K562 (cell line): ENCODE results near the gene B3GLCT. TPM values are rescaled to one million over a fixed set of nuclear protein-coding genes. Genes with fewer than 3 reads are reported as not detected.

Source experiments
- ATAC-seq: fragments of 200-7000 bp; cut with Tn5 transposase; 3 replicates; pipeline ENCODE4 v1.9.1; 2020; ENCODE audit warnings: moderate library complexity
- BruUV-seq: library from RNA; stranded (reverse); fragments of 400-500 nt; replicated peaks from 2 replicates; lab custom pipeline; 2021; lab: Mats Ljungman, UMichigan
- CTCF ChIA-PET: fragments of 300-600 bp; formaldehyde crosslinking; extraction: SDS; loops from one replicate; lab custom pipeline; 2021; ENCODE audit warnings: low intra/inter-chr PET ratio; lab: Yijun Ruan, JAX
- POLR2A ChIA-PET: fragments of 300-600, 350-650 bp; sonication (Branson Sonifier 250); formaldehyde crosslinking; extraction: SDS; loops from one replicate; lab custom pipeline; 2021; ENCODE audit warnings: antibody characterized with exemption, inconsistent platforms; lab: Yijun Ruan, JAX
- DNase-seq, 4 experiments: peaks; one replicate each; pipeline versions ENCODE4 v3.0.0 to v3.0.0-alpha.2; 2011 to 2018; ENCODE audit warnings: low spot score in 3 of 4, mixed read lengths in 3 of 4; ENCODE audit errors: extremely low read depth in 1 of 4
- FAIRE-seq: peaks from 2 replicates; lab custom pipeline; 2011; peaks lifted over from hg19 to GRCh38; lab: Jason Lieb, UNC
- H2AFZ ChIP-seq: 2 replicates; pipeline ENCODE4 v1.6.0; 2011; ENCODE audit warnings: low read depth, low read length, control low read depth, inconsistent platforms
- H3K27ac ChIP-seq: fragments of 200-600 bp; 3 replicates; pipeline ENCODE4 v1.8.0; 2011; ENCODE audit warnings: low read depth, mild to moderate bottlenecking, control low read depth, inconsistent platforms, low read length, moderate library complexity, mixed read lengths; ENCODE audit errors: extremely low read depth
- H3K27me3 ChIP-seq, 2 experiments: fragments of 300-600 bp in 1 of 2; 2 replicates in 1 of 2; 3 replicates in 1 of 2; pipeline versions ENCODE4 v1.6.0 to v1.8.0; 2011; ENCODE audit warnings: inconsistent platforms in 2 of 2, low read length in 2 of 2, mild to moderate bottlenecking in 1 of 2, mixed read lengths in 1 of 2, moderate library complexity in 1 of 2; ENCODE audit not compliant: control insufficient read depth in 2 of 2, insufficient read depth in 2 of 2
- H3K36me3 ChIP-seq: fragments of 300-600 bp; 3 replicates; pipeline ENCODE4 v1.8.0; 2011; ENCODE audit warnings: mild to moderate bottlenecking, low read length, inconsistent platforms; ENCODE audit not compliant: control insufficient read depth, insufficient read depth
- H3K4me1 ChIP-seq, 2 experiments: fragments of 200-600 bp in 1 of 2; replicated peaks in 1 of 2; 2 replicates in 1 of 2; 3 replicates in 1 of 2; pipeline versions ENCODE4 v1.5.1 to v1.8.0; 2011; ENCODE audit warnings: inconsistent platforms in 2 of 2, low read length in 2 of 2, mild to moderate bottlenecking in 1 of 2, mixed read lengths in 1 of 2, moderate library complexity in 1 of 2; ENCODE audit not compliant: control insufficient read depth in 2 of 2, insufficient read depth in 2 of 2
- H3K4me2 ChIP-seq: 2 replicates; pipeline ENCODE4 v1.6.1; 2011; ENCODE audit warnings: low read length, control low read depth, inconsistent platforms, mixed read lengths; ENCODE audit not compliant: insufficient read depth
- H3K4me3 ChIP-seq: fragments of 200-600 bp; sonication (generic), shearing (Covaris generic); 2 replicates; pipeline ENCODE4 v1.5.1; 2016; ENCODE audit warnings: control low read depth, inconsistent platforms
- H3K79me2 ChIP-seq: fragments of 200-600 bp; 3 replicates; pipeline ENCODE4 v1.8.0; 2011; ENCODE audit warnings: low read length, inconsistent platforms; ENCODE audit not compliant: control insufficient read depth, insufficient read depth
- H3K9ac ChIP-seq, 2 experiments: 2 replicates each; pipeline versions ENCODE4 v1.6.0 to v1.6.1; 2011; ENCODE audit warnings: low read depth in 2 of 2, low read length in 2 of 2, control low read depth in 1 of 2, inconsistent platforms in 1 of 2, mild to moderate bottlenecking in 1 of 2, mixed read lengths in 1 of 2; ENCODE audit not compliant: insufficient read depth in 1 of 2
- H3K9me1 ChIP-seq: one replicate; pipeline ENCODE4 v1.6.0; 2011; ENCODE audit warnings: inconsistent platforms, mild to moderate bottlenecking, low read length, moderate library complexity; ENCODE audit not compliant: control insufficient read depth, insufficient read depth
- H3K9me3 ChIP-seq: replicated peaks from 2 replicates; pipeline ENCODE4 v1.5.1; 2011; ENCODE audit warnings: low read depth, low read length, inconsistent platforms; ENCODE audit not compliant: control insufficient read depth, insufficient read depth
- H4K20me1 ChIP-seq: replicated peaks from 2 replicates; pipeline ENCODE4 v1.6.1; 2011; ENCODE audit warnings: low read length, inconsistent platforms, mixed read lengths; ENCODE audit not compliant: control insufficient read depth, insufficient read depth
- JUN ChIP-seq, 2 experiments: sonication (generic) in 1 of 2; formaldehyde crosslinking in 1 of 2; IDR thresholded peaks; 2 replicates each; pipeline versions ENCODE4 v1.6.1 to v1.8.0; 2012 to 2022; ENCODE audit warnings: borderline replicate concordance in 2 of 2, mild to moderate bottlenecking in 2 of 2, improper control_type of control experiment in 1 of 2, low read depth in 1 of 2, low read length in 1 of 2, missing genetic modification reagents in 1 of 2
- KAT8 ChIP-seq: fragments of 450-650 bp; IDR thresholded peaks from 2 replicates; pipeline ENCODE4 v1.6.1; 2016; ENCODE audit warnings: low read depth, mild to moderate bottlenecking
- MAFK ChIP-seq: IDR thresholded peaks from 2 replicates; pipeline ENCODE4 v1.6.1; 2011; ENCODE audit warnings: low read length, improper control_type of control experiment
- MCM3 ChIP-seq: fragments of 450-650 bp; IDR thresholded peaks from 2 replicates; pipeline ENCODE4 v1.6.1; 2016
- NRF1 ChIP-seq, 2 experiments: fragments of 450-650 bp; IDR thresholded peaks in 1 of 2; conservative IDR thresholded peaks in 1 of 2; 2 replicates each; pipeline ENCODE4 v1.6.1; 2014; ENCODE audit warnings: mild to moderate bottlenecking in 2 of 2
- THRAP3 ChIP-seq: fragments of 450-650 bp; IDR thresholded peaks from 2 replicates; pipeline ENCODE4 v1.6.1; 2016; ENCODE audit warnings: mild to moderate bottlenecking, inconsistent platforms, borderline replicate concordance
- ZNF224 ChIP-seq: sonication (generic); formaldehyde crosslinking; IDR thresholded peaks from 2 replicates; pipeline ENCODE4 v1.8.0; 2022; ENCODE audit warnings: mild to moderate bottlenecking, missing genetic modification reagents
- ZNF23 ChIP-seq: fragments of 250-450 bp; sonication (Bioruptor Pico); IDR thresholded peaks from 2 replicates; pipeline ENCODE4 v1.4.0; 2020; ENCODE audit warnings: mild to moderate bottlenecking
- ZNF780A ChIP-seq: fragments of 250-450 bp; sonication (Bioruptor Pico); IDR thresholded peaks from 2 replicates; pipeline ENCODE4 v1.5.0; 2021; ENCODE audit warnings: mild to moderate bottlenecking
- WGBS: fragments of 100-300 bp; shearing (Covaris generic); methylation state at CpG from one replicate; pipeline ENCODE4 v1.1.6; 2016; ENCODE audit warnings: low coverage, mixed read lengths; ENCODE audit not compliant: insufficient coverage; ENCODE audit errors: missing lambda C conversion rate; 5-methylcytosine and 5-hydroxymethylcytosine counted together
- in situ Hi-C: fragments of 300-500 bp; cut with MboI; formaldehyde crosslinking; loops from 4 replicates; pipeline ENCODE4 v1.15.0; 2018; ENCODE audit warnings: inconsistent platforms, mixed read lengths
- intact Hi-C: fragments of 100-400 bp; cut with micrococcal nuclease; formaldehyde crosslinking; loops from 2 replicates; pipeline ENCODE4 v1.14.2; 2022
- polyA plus RNA-seq, 8 experiments: library from polyadenylated mRNA; depleted of rRNA in 4 of 8; stranded (reverse) in 5 of 8; unstranded in 3 of 8; fragments of >200 nt; fragmentation: Nextera tagmentation in 2 of 8; fragmentation: Illumina TruSeq in 1 of 8; extraction: Ambion mirVana in 2 of 8; extraction: Trizol in 1 of 8; gene quantifications; 2 replicates each; pipeline versions ENCODE4 v1.2.1 to v1.2.3, GENCODE V29; 2011 to 2014; ENCODE audit warnings: inconsistent platforms in 1 of 8, missing spikeins in 1 of 8
- total RNA-seq, 7 experiments: library from RNA; depleted of rRNA in 6 of 7; stranded (reverse); fragments of >200 nt in 6 of 7; fragmentation: Illumina TruSeq in 2 of 7; extraction: Trizol in 2 of 7; gene quantifications; 2 replicates each; pipeline versions ENCODE4 v1.2.1 to v1.2.3, GENCODE V29; 2011 to 2021; ENCODE audit warnings: low replicate concordance in 1 of 7
- TF ChIP-seq, protein P1 (sequence below): fragments of 450-650 bp; formaldehyde crosslinking; IDR thresholded peaks from 2 replicates; pipeline ENCODE4 v1.4.0; 2022; ENCODE audit warnings: missing genetic modification characterization

B3GLCT gene
- total and polyA plus RNA-seq, 9 of the 15 experiments (the other 6 are each of a cell fraction or from before 2014, with no cell fraction given): 1.1 to 5.1 (median 2.9) TPM

GRCh38 chr13:31330236-31330635 is 130.5 kb downstream of the B3GLCT start (continued):
- no peak for TF ChIP-seq ZNF23 (CRISPR knock-in tag)

DNA sequence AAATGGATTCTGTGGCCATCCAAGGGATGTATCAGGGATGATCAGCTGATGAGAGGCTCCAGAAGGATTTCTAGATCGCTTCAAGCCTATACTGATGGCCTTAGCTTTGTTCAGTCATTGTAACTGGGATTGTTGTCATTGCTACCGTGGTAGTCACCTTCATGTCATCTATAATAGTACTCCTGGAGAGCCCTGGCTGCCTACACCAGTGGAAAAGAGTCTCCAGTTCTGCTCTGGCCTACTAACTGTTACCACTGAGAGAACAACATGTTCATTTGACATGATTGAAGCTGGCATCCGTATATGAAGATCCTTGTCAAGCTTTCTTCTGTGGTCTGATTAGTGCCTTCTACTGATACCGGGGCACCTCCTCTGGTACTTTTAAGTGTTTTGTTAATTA is 131.3 kb downstream of the B3GLCT start:
- intact Hi-C loops: no loop called here
- H3K4me3 ChIP-seq: no peak overlapping the region
- no peak overlapping the region for H3K27ac ChIP-seq
- H4K20me1 ChIP-seq: no peaks in the 10 kb centered on the region
- CTCF ChIA-PET: no interaction called here
- ATAC-seq (no peak), FAIRE-seq (no peak), DNase-seq (no peak)
- in situ Hi-C loops: no loop called here
- no peak overlapping the region for H3K4me2 ChIP-seq
- no peak overlapping the region for H2AFZ ChIP-seq
- POLR2A ChIA-PET: interaction anchor here (0.6 kb wide), 1 partner anchor 145 kb away, joined by 4 read pairs; no protein-coding TSS in a partner anchor
- no TSS peak for BruUV-seq
- H3K36me3 ChIP-seq: no peaks in the 10 kb centered on the region
- WGBS: 18% methylated on average over 4 of the region's 4 CpGs
- no peak for TF ChIP-seq ZNF780A (CRISPR knock-in tag)
- TF ChIP-seq KAT8: no peak
- TF ChIP-seq, protein P1, sequence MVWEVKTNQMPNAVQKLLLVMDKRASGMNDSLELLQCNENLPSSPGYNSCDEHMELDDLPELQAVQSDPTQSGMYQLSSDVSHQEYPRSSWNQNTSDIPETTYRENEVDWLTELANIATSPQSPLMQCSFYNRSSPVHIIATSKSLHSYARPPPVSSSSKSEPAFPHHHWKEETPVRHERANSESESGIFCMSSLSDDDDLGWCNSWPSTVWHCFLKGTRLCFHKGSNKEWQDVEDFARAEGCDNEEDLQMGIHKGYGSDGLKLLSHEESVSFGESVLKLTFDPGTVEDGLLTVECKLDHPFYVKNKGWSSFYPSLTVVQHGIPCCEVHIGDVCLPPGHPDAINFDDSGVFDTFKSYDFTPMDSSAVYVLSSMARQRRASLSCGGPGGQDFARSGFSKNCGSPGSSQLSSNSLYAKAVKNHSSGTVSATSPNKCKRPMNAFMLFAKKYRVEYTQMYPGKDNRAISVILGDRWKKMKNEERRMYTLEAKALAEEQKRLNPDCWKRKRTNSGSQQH (CRISPR knock-in tag): no peak
- TF ChIP-seq JUN (IDR thresholded peaks at IDR 0.05; ENCODE audit: borderline replicate concordance, low read depth, low read length): no peak
- TF ChIP-seq JUN (CRISPR knock-in tag; IDR thresholded peaks at IDR 0.05; ENCODE audit: borderline replicate concordance): no peak
- TF ChIP-seq NRF1 (conservative IDR thresholded peaks at IDR 0.05 in 1 of 2, IDR thresholded peaks at IDR 0.05 in 1 of 2): no peak
- TF ChIP-seq MCM3: no peak
- TF ChIP-seq ZNF224 (CRISPR knock-in tag): no peak
- TF ChIP-seq THRAP3: no peak
- TF ChIP-seq MAFK: no peak
- no peaks in the 10 kb centered on the region for H3K9me3 ChIP-seq
- H3K9me1 ChIP-seq: no peaks in the 10 kb centered on the region
- no peaks in the 10 kb centered on the region for H3K27me3 ChIP-seq
- H3K9ac ChIP-seq: no peak overlapping the region
- no peaks in the 10 kb centered on the region for H3K4me1 ChIP-seq
- H3K79me2 ChIP-seq: no peaks in the 10 kb centered on the region
